ELF-1 (cell line): ENCODE measurements around the gene LAMB3.

Experiments
- DNase-seq: peaks from one replicate; pipeline ENCODE4 v3.0.0-alpha.2; 2016; ENCODE audit warnings: low read depth, low spot score

Gene LAMB3

DNA sequence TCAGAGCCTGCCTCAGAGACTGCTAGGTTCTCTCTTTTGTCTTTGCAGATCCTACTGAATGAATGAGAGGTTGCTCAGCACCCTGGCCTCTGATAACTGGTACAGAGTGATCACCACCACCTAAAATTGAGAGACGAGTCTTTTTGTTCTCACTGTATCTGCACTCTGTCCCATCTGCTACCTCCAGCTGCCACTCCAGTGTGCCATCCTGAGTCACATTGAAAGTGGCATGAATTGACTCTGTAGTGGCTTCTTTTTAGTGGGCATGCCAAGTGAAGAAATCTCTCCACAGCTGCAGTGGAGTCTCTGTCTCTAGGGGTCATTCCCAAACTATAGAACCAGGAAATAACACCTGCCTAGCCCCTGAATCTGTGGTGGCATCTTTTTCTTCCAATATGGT lies 54.0 kb downstream of the LAMB3 start:
- no peak for DNase-seq

DNA sequence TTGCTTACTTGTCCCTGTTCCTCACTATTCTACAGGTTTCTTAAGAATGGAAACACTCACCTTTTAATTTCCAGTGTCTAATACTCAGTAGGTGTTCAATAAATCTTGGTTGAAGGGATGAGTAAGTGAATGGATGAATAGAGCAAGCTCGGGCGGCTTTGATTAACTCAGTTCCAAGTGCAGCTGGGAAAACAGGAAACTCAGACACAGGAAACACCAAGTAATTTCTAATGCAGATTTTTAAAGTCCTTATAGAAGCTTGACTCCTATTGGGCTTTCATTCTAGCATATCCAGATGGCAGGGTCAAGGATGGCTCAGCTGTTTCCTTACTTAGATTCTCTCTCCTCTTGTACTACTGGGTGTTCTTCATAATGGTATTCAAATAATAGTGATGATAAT lies 54.7 kb downstream of the LAMB3 start:
- no peak for DNase-seq

DNA sequence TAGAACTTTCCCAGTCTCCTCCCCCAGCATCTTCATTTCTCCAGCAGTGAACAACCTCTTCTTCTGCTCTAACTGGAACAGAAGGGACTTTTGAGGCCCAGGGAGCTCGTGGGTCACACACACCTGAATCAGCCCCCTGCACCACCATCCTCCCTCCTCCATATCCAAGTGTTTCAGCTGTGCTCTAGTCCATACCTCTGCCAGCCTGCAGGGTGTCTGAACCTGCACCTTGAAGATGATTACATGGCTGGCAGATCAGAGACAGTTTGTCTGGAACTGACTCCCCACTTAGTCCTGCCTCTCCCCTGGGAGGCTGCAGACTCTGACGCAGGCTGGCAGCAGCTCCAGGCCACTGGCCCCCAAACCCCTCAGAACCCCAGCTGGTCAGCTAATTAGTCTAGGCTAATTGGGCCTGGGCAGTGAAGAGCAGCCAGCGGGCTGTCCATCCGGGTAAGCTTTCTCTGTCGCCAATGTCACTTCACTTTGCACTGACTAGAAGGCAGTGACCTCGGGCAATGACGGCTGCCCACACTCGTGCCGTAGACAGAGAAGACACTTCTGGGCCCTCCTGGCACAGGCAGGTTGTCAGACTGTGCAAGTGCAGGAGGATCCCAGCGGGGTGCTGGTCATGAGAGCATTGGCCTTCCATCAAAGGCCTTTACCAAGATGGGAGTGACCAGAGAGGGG lies 56.5 kb downstream of the LAMB3 start:
- DNase-seq: no peak

GRCh38 chr1:209595028-209595427 lies 57.2 kb downstream of the LAMB3 start:
- no peak for DNase-seq

DNA sequence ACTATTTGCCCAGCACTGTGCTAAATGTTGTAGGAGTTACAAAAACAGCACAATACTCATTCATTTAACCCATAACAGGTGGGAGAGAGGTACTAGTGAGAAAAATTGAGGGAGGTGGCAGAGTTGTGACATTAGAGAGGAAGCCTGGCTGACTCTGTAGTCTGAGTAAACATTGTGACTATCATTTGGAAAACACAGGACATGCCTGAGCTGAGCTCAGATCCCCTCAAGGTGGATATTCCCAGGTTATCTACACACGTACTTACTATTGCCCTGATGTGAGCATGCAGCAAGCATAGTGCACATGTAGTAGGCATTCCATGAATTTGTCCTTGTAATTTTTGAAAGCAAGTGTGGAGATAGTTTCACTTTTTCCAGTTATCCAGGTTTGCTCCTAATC lies 57.8 kb downstream of the LAMB3 start:
- DNase-seq: no peak

DNA sequence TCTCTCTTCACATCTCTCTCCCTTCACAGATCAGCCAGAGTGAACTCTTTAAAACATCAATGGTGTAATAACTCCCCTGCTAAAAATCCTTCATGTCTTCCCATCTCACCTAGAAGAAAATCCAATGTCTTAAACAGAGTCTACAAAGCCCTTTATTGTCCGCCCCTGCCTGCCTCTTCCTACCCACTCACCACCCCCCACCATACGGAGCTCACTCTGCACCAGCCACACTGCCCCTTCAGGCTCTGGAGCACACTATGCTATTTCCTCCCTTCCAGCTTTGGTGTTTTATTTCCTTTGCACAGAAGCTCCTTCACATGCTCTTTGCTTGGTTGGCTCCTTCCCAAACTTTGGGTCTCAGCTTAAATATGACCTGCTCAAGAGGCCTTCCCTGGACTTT lies 58.5 kb downstream of the LAMB3 start:
- DNase-seq: no peak

DNA sequence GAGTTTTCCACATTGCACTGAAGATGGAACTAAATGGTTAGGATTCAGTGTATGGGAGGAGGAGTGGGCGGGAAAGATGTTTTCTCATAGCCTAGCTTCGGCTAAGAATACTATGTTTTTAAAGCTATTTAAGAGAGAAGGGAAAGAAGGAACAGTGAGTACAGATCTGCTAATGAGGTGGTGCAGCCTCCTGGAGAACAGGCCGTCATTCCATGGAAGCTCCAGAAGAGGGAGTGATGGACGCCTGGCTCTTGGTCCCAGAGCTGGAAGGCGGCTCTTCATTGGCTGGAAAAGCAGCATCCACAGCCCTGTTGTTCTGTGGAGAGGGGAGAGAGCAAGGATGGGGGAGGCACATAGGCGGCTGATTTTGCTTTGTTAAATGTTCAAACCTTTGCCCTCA lies 61.8 kb downstream of the LAMB3 start:
- DNase-seq: peak; percentile 51

- DNase-seq: no peak
These were observed 62.4 kb downstream of the LAMB3 start for GRCh38 chr1:209589863-209590262.

- DNase-seq: no peak
These were observed 62.8 kb downstream of the LAMB3 start for GRCh38 chr1:209589440-209589839.

DNA sequence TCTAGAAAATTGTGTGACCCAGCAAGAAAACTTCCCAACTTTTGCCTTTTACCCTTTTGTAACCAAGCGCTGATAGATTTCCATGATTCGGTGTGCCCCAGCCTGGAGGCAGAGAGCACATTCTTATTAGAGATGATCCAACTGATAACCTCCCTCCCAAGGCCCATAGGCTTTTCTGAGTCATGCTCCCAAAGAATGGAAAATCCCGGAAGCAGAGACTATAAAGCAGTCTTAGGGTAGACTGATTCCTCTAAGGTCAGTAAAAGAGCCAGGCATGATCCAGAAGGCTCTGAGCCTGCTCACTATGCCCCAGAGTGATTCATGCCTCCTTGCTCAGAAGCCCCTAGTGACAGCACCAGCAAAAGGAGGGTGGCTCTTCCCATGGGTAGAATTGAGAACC lies 64.4 kb downstream of the LAMB3 start:
- DNase-seq: peak; percentile 51

- no peak for DNase-seq
These were observed 65.9 kb downstream of the LAMB3 start for GRCh38 chr1:209586221-209586740.

GRCh38 chr1:209585672-209586071 lies 66.6 kb downstream of the LAMB3 start:
- peak; percentile 47 for DNase-seq

- DNase-seq: no peak
These were observed 67.0 kb downstream of the LAMB3 start for GRCh38 chr1:209585197-209585596.

DNA sequence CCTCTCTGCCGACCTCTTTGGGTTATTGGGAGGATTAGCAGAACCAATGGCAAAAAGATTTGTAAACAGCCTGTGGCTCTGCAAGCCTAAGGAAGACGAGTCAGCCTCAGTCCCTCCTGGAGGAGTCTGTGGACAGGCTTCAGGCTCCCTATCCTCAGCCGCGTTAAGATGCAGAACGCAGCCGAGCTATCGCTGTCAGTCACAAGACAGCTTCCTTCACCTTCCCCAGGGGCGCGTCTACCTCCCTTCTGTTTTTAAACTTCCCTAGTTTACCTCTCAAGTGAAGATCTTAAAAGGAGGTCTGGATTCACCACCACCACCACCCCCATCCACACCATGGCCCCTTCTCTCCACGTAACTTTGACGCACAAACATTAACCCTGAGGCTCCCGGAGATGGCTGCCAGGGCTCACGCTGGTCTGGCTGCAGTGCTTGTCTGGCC lies 68.0 kb downstream of the LAMB3 start:
- peak; percentile 29 for DNase-seq

GRCh38 chr1:209583408-209583807 lies 68.8 kb downstream of the LAMB3 start, which contains the start of gene CAMK1G:
Gene CAMK1G, plus strand, starts transcription at chr1:209583714. Its CDS starts 11,270 bp downstream, at chr1:209594984.
- DNase-seq: peak; percentile 65

DNA sequence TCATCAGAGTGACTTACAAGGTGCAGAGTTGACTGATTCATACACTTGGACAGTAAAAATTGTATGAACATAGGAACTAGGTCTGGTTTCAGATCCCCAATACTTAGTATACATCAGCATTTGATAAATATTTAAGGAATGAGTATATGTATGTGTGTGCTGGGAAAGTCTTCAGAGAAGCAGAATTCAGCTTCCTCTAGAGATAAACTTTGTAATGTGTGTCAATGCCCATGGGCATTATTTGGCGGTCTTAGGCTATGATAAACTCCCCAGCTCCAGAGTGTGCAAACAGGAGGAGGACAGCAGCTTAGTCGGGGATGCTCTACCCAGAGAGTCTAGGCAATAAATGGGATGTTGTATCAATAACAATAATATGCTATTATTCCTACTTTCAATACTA lies 71.6 kb downstream of the LAMB3 start:
- no peak for DNase-seq

DNA sequence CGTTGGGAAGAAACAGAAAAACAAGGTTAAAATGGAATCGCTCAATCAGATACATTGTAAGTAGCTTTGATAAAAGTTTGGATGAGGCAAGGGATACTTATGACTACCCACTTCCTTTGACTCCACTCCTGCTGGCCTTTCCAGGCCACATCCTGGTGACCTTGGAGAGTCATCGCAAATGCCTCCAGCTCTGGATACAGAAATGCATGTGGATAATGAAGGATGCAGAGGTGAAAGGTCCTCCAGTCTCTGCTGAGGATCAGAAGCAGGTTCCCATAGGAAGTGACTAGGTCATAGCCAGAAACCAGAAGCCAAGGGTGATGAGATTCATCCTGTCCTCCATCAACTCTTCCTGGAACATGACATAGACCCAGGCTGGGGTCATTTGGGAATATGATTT lies 74.9 kb downstream of the LAMB3 start:
- no peak for DNase-seq

DNA sequence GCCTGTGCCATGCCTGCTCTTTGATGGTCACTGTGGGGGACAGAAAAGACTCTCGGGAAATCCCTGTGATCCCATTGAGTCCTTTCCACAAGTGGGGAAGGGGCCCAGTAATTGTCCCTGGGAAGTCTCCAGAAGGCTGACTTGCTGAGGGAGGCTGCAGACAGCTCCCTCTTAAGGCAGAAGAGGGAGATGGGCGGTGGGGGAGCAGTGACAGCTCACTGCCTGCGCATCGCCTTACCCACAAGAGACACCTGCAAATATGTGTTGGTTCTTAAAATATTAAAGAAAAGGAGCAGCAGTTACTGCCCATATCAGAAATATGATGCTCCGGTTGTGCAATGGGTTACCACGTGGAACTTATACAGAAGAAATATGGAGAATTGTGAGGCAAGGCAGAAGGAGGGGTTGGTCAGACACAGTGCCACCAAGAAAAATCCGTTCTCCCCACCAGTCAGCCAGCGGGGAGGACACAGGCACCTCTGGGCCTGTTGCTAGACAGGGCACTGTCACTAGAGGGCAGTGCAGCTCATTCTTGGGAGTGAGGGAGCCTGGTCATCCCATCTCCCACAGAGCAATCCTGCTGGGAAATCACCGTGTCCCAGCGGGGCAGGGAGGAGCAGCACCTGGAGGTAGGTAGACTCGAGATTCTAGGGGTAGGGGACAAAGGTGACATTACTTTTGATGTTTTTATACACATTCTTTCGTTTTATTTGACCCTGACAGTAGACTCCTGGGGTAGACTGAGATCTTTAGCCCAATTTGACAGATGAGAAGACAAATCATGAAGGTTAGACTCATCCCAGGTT lies 75.6 kb downstream of the LAMB3 start:
- peak; percentile 86 for DNase-seq

GRCh38 chr1:209570743-209571142 lies 81.5 kb downstream of the LAMB3 start:
- no peak for DNase-seq

DNA sequence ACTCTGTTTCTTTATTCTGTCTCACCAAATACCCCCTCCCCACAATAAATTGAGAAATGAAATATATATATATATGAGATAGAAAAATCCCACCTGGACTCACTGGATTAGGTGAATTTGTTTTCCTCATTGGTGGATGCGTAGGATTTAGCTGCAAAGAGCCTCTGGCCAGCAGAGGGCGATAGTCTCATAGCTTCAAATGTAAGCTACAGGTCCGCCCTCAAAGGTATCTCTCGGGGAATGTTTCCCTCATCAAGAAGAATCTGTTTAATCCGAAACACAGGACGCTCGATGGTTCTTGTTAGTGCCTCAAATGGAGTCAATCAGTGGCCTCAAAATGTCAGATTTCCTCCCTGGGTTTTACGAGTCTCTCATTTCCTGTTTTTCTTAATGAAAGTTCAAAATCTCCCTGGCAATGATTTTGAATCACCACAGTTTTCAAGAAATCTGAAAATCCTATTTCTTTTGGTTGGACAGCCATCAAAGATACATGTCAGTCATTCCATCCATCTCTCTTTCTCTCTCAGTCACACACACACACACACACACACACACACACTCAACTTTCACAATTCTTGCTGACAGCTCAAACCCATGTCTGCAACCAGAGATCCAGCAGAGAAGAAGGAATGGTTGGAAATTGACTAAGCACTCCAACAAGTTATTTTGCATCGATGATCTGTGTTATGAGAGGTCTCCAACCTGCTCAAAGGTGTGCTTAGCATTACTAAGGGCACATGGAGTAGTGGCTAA lies 82.6 kb downstream of the LAMB3 start:
- peak; percentile 78 for DNase-seq

GRCh38 chr1:209567698-209568175 lies 84.5 kb downstream of the LAMB3 start:
- no peak for DNase-seq
